GM19240 (cell line): ENCODE data around the gene IFNL1.
"Not testable (repeated sequence)": the region's sequence is repeated elsewhere in the genome, so short reads cannot be mapped to it uniquely, and the experiment has no call there.

Experiments used
- DNase-seq: peaks from one replicate; pipeline ENCODE4 v3.0.0; 2011; ENCODE audit warnings: low spot score; ENCODE audit not compliant: insufficient read length

IFNL1 gene

DNA sequence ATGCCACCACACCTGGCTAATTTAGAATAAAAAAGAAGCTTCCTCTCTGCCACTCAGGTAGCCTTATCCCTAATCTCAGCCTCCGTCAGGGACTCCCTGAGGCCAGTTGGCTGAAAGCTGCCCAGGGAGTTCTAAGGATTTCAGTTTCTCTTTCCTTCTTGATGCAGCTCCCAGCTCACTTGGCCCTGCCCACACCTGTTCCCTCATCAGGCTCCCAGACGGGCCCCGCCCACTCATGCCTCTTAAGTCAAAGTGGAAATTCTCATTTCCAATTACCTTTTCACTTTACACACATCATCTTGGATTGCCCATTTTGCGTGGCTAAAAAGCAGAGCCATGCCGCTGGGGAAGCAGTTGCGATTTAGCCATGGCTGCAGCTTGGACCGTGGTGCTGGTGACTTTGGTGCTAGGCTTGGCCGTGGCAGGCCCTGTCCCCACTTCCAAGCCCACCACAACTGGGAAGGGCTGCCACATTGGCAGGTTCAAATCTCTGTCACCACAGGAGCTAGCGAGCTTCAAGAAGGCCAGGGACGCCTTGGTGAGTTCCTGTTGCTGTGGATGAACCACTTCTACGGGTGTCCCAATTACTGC, at the start of gene IFNL1:
Gene IFNL1, plus strand, starts transcription at position 353 of the 591 bp plus-strand sequence. Its CDS starts 15 bp downstream, at position 368.
- no peak for DNase-seq

DNA sequence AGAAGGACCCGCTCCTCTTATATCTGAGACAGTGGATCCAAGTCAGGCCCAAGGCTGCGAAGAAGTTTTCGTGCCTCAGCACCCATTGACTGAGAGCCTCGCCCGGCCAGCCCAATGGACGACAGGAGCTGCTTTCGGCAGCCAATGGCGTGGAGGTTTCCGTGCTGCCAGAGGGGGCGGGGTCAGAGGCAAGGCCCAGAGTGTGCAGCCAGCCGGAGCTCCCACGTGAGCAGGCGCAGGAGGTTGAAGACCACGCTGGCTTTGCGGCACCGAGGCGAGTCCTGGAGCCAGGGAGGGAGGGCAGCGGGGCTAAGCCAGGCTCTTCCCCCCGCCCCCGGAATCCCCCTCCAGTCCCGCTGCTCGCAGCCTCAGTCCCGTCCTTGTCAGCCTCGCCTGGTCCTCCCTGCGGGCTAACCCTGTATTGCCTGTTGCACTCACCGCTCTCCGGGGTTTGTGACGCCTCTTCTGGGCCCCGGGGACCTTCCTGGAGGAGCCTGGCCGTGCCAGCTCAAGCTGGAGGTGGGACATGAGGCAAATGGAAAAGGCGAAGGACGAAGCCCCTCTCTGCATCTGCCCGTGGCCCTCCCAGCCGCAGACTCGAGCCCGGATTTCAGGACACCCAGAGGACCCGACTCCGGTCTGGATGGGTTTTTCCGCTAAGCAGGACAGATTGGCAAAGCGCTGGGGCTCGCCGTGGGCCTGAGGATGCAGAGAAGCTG, 49.1 kb upstream of the IFNL1 start:
- no peak for DNase-seq

DNA sequence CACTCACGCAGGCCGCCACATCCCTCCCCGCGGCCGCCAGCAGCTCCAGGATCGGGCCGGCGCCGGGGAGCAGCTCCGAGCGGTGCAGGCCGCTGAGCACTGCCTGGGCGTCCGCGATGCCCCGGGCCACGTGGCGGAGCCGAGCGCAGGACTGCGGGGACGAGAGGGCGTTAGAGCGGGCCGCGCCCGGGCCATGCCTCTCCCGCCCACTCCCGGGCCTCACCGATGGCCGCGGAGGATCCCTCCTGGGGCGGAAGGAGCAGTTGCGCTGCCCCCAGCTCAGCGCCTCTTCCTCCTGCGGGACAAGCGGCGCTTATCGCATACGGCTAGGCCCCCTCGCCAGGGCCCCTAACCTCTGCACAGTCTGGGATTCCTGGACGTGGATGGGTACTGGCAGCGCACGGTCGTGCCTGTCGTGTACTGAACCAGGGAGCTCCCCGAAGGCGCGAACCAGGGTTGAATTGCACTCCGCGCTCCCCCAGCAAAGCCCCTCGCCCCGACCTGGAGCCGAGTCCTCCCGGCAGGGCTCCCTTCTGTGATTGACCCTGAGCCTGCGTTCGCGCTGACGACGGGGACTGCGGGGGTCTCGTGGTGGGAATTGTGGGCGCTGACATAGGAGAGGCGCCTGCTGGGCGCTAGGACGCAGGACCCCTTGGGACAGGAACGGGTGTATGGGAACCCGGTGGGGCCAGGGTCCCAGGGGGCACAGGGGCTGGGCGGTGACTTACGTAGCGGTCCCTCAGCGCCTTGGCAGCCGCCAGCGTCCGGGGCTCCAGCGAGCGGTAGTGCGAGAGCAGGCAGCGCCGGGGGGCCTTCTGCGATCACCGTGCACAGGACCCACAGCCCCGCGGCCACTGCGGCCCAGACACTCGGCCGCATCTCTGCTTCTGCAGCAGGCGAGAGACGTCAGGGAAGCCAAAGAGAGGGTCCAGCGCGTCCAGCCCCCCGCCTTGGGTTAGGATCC, 48.2 kb upstream of the IFNL1 start:
- no peak for DNase-seq

DNA sequence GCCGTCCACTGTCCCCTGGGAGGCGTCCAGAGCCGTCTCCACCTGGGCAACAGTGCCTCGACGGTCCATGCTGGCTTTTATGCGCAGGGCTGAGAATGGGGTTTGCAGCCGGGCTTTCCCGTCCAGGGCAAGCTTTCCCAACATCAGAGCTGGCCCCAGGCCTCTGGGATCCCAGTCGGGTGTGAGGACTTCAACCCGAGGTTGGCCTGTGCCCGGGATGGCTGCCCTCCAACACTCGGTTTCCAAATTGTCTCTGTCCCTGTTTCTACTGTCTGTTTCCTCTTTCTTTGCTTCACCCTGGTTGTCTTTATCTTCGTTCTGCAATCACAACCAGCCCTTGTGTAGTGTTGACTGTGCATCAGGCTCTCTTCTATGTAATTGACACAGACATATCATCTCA, 47.4 kb upstream of the IFNL1 start, which contains the start of gene IFNL4:
Gene IFNL4, minus strand, starts transcription at position 51 of the 400 bp plus-strand sequence.
- DNase-seq = no peak

DNA sequence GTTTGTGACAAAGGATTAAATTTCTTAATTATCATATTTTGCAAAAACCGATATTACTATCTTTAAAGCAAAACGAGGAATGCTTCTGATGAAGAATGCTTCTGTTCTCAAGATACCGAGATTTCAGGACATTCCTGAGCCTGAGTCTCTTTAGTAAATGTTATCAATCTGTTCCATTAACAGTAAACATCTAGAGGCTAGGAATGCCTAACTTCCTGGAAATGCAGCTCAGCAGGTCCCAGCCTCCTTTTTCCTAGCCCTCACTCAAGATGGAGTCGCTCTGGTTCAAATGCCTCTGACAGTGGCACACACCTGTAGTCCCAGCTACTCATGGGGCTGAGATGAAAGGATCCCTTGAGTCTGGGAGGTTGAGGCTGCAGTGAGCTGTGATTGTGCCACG, 45.1 kb upstream of the IFNL1 start:
- DNase-seq = no peak

DNA sequence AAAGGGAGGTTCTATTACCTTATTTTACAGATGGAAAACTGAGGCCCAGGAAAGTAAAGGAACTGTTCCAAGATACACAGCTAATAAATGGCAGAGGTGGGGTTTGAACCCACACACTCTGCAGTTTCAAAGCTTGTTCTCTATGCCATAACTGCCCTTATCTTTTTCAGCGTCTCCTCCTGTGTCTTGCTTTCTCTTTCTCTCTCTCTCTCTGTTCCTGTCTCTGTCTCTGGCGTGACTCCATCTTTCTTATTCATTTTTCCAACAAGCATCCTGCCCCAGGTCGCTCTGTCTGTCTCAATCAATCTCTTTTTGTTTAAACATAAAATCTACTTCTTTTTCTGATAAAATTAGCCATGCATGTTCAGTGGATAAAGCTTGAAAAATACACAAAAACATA, 44.4 kb upstream of the IFNL1 start:
- DNase-seq = no peak

DNA sequence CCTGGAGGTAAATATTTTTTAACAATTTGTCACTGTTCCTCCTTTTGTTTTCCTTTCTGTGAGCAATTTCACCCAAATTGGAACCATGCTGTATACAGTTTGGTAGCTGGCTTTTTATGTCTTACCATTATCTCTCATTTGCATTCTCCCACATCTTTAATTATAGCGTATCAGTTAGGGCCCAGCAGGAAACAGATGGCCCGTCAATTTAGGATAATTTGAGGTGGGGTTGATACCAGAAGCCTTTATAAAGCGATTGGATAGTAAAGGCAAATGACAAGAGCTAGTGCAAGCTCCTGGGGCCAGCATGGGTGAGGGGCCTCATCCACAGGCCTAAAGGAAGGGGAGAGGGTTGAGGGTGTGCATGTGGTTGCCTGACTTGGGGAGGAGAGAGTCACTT, 43.7 kb upstream of the IFNL1 start:
- no peak for DNase-seq

DNA sequence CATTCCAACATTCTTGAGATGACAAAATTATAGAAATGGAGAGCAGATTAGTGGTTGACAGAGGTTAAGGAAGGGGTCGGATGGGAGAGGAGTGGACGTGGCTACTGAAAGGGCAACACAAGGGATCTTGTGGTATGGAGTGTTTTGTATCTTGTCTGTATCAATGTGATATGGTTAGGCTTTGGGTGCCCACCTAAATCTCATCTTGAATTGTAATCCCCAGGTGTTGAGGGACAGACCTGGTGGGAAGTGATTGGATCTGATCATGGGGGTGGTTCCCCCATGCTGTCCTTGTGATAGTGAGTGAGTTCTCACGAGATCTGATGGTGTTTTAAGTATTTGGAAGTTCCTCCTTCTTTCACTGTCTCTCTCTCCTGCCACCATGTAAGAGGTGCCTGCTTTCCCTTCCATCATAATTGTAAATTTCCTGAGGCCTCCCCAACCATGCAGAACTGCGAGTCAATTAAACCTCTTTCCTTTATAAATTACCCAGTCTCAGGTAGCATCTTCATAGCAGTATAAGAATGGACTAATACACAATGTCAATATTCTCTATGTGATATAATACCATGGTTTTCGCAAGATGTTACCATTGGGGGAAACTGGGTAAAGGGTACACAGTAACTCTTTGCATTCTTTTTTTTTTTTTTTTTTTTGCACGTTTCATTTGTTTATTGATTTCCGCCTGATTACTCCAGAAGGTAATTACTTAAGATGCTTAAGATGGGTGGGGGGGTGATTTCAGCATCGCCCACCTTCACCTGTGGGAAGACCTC, 42.6 kb upstream of the IFNL1 start:
- no peak for DNase-seq

DNA sequence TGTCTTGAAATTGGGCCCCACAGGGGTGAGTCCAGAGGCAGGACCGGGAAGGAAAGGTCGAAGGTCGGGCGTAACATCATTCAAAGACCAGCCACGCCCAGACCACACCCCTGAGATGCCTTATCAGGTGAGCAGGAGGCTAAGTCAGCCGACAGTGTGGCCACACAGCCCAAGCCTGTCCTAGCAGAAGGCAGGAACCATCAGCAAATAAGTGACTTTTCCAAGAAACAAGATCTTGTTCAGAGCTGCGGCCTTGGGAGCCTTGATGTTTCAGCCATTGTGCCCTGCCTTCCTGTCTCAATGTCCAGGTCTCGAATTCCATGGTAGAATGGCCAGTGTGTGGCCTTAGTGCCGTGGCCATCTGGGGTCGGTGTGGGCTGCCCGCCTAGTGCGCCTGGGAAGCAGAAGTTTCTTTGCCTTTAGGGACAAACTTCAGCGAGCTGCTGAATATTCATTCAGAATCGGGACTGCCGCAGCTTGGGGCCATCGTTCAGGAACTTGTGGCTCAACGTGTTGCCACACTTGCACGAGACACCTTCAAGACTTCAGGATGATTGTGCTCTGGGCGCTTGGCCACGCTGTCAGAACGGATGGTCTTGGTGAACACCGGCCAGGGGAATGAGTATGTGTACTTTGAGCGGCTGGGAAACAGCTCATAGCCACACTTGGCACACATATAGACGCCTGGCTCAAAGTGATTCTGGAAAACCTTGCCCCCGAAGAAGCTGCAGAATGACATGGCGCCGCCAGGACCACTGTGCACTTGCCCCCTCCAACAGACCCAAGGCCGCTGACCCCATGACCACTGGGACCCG, 41.5 kb upstream of the IFNL1 start:
- DNase-seq = no peak

DNA sequence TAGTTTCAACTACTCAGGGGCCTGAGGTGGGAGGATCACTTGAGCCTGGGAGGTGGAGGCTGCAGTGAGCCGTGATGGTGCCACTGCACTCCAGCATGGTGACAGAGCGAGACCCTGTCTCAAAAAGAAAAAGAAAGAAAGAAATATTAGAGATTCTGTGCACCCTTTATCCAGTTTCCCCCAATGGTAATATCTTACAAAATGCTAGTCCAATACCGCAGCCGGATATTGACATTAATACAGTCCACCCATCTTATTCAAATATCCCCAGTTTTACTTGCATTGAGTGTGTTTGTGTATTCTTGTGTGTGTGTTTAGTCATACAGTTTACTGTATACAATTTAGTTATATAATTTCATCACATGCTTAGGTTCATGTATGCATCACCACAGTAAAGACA, 39.0 kb upstream of the IFNL1 start:
- DNase-seq = no peak

DNA sequence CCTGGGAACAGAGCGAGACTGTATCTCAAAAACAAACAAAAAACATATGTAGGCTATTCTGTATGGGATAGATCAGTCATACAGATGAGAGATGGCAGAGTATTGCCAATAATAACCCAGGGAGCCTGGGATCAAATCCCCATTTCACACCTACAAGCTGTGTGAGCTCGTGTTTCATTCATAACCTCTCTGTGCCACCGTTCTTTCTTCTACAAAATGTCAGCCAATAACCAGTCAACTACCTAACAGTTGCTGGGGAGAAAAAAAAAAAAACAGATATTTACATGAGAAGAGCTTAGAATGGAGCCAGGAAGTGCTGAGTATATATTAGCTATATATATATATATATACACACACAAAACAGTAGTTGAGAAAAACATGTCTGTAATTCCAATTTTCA, 34.5 kb upstream of the IFNL1 start:
- DNase-seq = no peak

DNA sequence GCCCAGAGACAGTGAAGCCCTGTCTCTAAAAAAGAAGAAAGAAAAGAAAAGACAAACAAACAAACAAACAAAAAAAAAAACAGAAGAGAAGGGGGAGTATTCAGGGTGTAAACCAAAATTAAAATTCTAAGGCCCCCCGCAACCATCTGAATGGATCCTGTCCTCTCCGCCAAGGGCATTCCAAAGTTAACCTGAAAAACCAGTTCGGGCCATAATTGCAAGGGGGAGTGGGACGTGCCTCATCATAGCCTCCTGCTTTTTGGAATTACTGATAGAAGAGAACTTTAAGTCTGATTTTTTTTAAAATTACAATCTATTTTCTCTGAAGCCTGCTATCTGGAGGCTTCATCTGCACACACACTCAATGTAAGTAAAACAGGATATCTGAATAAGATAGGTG, 33.7 kb upstream of the IFNL1 start:
- no peak for DNase-seq

DNA sequence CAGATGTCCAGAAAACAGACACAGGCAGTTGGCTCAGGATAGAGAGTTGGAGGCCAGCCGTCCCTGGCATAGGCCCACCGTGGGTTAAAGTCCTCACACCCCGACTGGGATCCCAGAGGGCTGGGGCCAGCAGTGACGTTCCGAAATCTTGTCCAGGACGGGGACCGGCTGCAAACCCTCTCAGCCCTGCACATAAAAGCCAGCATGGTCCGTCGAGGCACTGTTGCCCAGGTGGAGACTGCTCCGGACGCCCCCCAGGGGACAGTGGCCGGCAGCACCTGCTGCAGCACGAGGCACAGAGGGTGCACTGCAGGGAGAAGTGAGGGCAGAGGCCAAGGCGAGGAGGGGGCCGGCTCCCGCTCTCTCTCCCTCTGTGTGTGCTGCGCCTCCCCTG, 32.3 kb upstream of the IFNL1 start:
- no peak for DNase-seq

DNA sequence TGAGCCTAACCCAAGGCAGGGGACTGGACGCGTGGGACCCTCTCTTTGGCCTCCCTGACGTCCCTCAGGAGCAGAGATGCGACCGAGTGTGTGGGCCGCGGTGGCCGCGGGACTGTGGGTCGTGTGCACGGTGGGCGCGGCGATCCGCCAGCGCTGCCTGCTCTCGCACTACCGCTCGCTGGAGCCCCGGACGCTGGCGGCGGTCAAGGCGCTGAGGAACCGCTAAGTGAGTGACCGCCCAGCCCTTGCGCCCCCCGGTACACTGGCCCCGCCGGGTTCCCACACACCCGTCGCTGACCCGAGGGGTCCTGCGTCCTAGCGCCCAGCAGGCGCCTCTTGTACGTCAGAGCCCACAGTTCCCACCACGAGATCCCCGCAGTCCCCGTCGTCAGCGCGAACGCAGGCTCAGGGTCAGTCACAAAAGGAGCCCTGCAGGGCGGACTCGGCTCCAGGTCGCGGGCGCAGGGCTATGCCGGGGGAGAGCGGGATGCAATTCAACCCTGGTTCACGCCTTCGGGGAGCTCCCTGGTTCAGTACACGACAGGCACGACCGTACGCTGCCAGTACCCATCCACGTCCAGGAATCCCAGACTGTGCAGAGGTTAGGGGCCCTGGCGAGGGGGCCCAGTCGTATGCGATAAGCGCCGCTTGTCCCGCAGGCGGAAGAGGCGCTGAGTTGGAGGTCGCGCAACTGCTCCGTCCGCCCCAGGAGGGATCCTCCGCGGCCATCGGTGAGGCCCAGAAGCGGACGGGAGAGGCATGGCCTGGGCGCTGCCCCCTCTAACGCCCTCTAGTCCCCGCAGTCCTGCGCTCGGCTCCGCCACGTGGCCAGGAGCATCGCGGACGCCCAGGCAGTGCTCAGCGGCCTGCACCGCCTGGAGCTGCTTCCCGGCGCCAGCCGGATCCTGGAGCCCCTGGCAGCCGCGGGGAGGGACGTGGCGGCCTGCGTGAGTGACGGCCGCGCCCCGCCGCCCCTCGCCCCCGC, 31.6 kb upstream of the IFNL1 start:
- DNase-seq = no peak

DNA sequence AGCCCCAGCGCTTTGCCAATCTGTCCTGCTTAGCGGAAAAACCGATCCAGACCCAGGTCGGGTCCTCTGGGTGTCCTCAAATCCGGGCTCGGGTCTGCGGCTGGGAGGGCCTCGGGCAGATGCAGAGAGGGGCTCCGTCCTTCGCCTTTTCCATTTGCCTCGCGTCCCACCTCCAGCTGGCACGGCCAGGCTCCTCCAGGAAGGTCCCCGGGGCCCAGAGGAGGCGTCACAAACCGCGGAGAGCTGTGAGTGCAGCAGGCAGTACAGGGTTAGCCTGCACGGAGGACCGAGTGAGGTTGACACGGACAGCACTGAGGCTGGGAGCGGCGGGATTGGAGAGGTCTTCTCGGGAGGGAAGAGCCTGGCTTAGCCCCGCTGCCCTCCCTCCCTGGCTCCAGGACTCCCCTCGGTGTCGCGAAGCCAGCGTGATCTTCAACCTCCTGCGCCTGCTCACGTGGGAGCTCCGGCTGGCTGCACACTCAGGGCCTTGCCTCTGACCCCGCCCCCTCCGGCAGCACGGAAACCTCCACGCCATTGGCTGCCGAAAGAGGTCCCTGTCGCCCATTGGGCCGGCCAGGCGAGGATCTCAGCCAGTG, 30.8 kb upstream of the IFNL1 start:
- no peak for DNase-seq

DNA sequence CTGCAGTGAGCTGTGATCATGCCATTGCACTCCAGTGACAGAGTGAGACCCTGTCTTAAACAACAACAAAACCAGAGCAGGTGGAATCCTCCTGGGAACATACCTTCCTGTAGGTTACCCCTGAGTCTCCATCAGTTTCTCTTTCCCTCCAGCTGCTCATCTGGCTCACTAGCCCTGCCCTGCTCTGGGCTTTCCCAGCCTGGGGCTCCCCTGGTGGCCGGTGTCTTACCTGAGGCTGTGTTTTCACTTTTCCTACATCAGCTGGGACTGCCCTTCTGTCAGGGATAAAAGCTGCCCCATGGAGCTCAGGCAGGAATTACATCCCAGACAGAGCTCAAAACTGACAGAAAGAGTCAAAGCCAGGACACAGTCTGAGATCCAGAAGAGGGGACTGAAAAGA, 28.1 kb upstream of the IFNL1 start, which contains the start of gene IFNL2:
Gene IFNL2, plus strand, starts transcription at position 312 of the 400 bp plus-strand sequence. CDS start 173 bp downstream, outside the sequence.
- DNase-seq = not testable (repeated sequence)

DNA sequence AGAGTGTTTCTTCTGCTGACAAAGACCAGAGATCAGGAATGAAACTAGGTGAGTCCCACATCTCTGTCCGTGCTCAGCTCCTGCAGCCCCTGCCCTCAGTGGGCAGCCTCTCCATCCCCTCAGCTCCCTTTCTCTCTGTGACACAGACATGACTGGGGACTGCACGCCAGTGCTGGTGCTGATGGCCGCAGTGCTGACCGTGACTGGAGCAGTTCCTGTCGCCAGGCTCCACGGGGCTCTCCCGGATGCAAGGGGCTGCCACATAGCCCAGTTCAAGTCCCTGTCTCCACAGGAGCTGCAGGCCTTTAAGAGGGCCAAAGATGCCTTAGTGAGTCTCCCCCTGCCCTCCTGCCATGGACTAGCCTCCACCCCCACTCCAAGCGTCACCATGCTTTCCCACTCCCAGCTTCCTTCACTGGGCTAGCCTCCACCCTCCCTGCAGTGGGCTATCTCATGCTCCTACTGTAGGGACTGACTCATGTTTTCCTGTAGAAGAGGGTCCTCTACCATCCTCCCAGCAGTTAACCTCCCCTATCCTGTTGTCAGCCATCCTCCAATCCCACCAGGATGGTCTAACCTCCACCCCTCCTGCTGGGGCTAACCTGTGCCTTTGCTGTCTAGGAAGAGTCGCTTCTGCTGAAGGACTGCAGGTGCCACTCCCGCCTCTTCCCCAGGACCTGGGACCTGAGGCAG, 27.5 kb upstream of the IFNL1 start:
- not testable (repeated sequence) for DNase-seq

DNA sequence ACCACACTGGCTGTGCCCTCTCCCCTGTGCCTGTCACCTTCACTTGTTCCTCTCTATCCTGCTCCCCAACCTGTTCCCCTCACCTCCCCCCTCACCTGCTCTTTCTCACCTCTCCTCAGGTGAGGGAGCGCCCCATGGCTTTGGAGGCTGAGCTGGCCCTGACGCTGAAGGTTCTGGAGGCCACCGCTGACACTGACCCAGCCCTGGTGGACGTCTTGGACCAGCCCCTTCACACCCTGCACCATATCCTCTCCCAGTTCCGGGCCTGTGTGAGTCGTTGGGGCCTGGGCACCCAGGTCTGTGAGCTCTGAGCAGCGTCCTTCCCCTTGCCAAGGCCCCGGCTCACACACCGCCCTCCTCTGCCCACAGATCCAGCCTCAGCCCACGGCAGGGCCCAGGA, 26.8 kb upstream of the IFNL1 start:
- not testable (repeated sequence) for DNase-seq
